Measurements from ENCODE around the gene NAV2.

Gene NAV2

DNA sequence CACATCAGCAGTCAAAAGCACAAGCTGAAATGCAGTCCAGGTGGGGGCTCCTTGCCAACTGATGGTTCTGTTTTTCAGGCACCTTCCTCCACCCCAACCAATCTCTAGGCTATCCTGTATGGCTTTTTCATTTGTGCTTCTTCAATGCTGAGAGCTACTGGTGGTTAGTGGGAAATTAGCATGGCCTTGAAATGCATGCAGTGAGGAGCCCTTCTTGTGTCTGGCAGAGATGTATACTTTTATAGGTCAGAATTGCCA lies 167.4 kb downstream of the NAV2 start:
- Histone ChIP-seq H3K4me3 (ENCODE audit: low read depth, low read length) (no peak overlapping the region), H3K79me1 (ENCODE audit: low read length) (no peaks in the 10 kb centered on the region), H3K23ac (ENCODE audit: low read length) (no peak overlapping the region), H4K12ac (ENCODE audit: low read depth, low read length) (no peak overlapping the region), H2AFZ (ENCODE audit: insufficient read depth, low read length, poor library complexity) (no peak overlapping the region), H3K27ac (ENCODE audit: low read depth, low read length) (no peak overlapping the region), H3K36me3 (ENCODE audit: control insufficient read depth in 1 of 2, insufficient read depth in 2 of 2, low read length in 2 of 2) (no peaks in the 10 kb centered on the region), H3K4me2 (ENCODE audit: low read length) (no peak overlapping the region), H3K4me1 (ENCODE audit: control insufficient read depth in 1 of 2, insufficient read depth in 2 of 2, low read length in 2 of 2) (no peaks in the 10 kb centered on the region), H3K18ac (ENCODE audit: low read length) (no peak overlapping the region), H3K79me2 (ENCODE audit: control insufficient read depth, insufficient read depth, low read length, poor library complexity) (no peaks in the 10 kb centered on the region), H3K27me3 (ENCODE audit: insufficient read depth, low read length) (no peaks in the 10 kb centered on the region), H3K14ac (ENCODE audit: low read length) (no peak overlapping the region), H3K9ac (ENCODE audit: low read length) (no peak overlapping the region), H2BK120ac (ENCODE audit: insufficient read depth, low read length, poor library complexity) (no peak overlapping the region), H2BK12ac (ENCODE audit: low read length) (no peak overlapping the region), H4K8ac (ENCODE audit: low read depth, low read length) (no peak overlapping the region), H2AK5ac (ENCODE audit: low read length) (no peak overlapping the region), H3K9me3 (ENCODE audit: insufficient read depth, low read depth, low read length) (no peaks in the 10 kb centered on the region), H2BK5ac (ENCODE audit: low read depth, low read length, poor library complexity) (no peak overlapping the region), H3K4ac (ENCODE audit: low read depth, low read length) (no peak overlapping the region), H4K91ac (ENCODE audit: low read depth, low read length) (no peak overlapping the region)
- DNase-seq, result no peak

DNA sequence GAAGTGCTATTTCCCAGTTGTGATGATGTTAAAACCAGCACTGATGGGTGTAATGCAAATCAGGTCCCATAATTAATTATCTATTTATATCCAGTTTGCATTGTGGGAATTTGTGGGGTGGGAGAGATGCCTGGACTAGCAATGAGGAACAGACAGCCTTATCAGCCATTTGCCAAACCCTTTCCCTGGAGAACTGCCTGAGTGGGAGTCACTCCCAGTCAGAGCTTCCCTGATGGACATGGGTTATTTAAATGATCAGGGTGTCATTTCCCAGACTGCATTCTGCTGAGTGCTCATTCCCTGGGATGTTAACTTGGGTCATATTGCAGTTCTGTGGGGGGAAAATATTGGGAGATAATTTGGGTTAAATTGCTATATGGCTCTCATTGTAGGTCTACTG lies 168.5 kb downstream of the NAV2 start:
- no peaks in the 10 kb centered on the region for H3K27me3 ChIP-seq (ENCODE audit: insufficient read depth, low read length)
- no peak for DNase-seq
- H2AFZ ChIP-seq (ENCODE audit: insufficient read depth, low read length, poor library complexity), result no peak overlapping the region
- H3K14ac ChIP-seq (ENCODE audit: low read length), result no peak overlapping the region
- no peak overlapping the region for H3K4me3 ChIP-seq (ENCODE audit: low read depth, low read length)
- no peak overlapping the region for H3K4me2 ChIP-seq (ENCODE audit: low read length)
- no peak overlapping the region for H4K8ac ChIP-seq (ENCODE audit: low read depth, low read length)
- no peaks in the 10 kb centered on the region for H3K4me1 ChIP-seq (ENCODE audit: control insufficient read depth in 1 of 2, insufficient read depth in 2 of 2, low read length in 2 of 2)
- H3K27ac ChIP-seq (ENCODE audit: low read depth, low read length), result no peak overlapping the region
- no peak overlapping the region for H4K91ac ChIP-seq (ENCODE audit: low read depth, low read length)
- no peaks in the 10 kb centered on the region for H3K9me3 ChIP-seq (ENCODE audit: insufficient read depth, low read depth, low read length)
- no peak overlapping the region for H2AK5ac ChIP-seq (ENCODE audit: low read length)
- no peak overlapping the region for H2BK120ac ChIP-seq (ENCODE audit: insufficient read depth, low read length, poor library complexity)
- no peaks in the 10 kb centered on the region for H3K36me3 ChIP-seq (ENCODE audit: control insufficient read depth in 1 of 2, insufficient read depth in 2 of 2, low read length in 2 of 2)
- no peaks in the 10 kb centered on the region for H3K79me1 ChIP-seq (ENCODE audit: low read length)
- H2BK5ac ChIP-seq (ENCODE audit: low read depth, low read length, poor library complexity), result no peak overlapping the region
- H3K9ac ChIP-seq (ENCODE audit: low read length), result no peak overlapping the region
- H3K4ac ChIP-seq (ENCODE audit: low read depth, low read length), result no peak overlapping the region
- H4K12ac ChIP-seq (ENCODE audit: low read depth, low read length), result no peak overlapping the region
- no peak overlapping the region for H3K23ac ChIP-seq (ENCODE audit: low read length)
- no peak overlapping the region for H2BK12ac ChIP-seq (ENCODE audit: low read length)
- H3K18ac ChIP-seq (ENCODE audit: low read length), result no peak overlapping the region
- no peaks in the 10 kb centered on the region for H3K79me2 ChIP-seq (ENCODE audit: control insufficient read depth, insufficient read depth, low read length, poor library complexity)

DNA sequence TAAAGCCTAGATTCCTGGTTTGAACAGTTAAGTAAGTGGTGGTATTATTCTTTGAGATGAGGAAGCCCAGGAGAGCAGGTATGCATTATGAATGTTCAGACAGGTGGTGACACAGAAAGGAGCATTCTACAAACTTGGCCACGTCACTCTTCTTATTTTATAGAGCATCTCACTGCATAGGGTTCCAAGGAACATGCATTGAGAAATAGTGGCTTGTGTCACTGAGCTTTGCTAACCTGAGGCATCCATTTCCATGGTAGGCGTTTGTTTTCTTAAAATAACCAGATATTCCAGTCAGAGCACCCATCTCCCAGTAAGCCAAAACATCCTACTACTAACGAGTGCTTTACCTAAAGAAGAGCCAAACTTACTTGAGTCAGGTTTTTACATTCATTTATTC lies 169.7 kb downstream of the NAV2 start:
- no peak overlapping the region for H4K12ac ChIP-seq (ENCODE audit: low read depth, low read length)
- H3K23ac ChIP-seq (ENCODE audit: low read length), result no peak overlapping the region
- H2AK5ac ChIP-seq (ENCODE audit: low read length), result no peak overlapping the region
- H3K79me1 ChIP-seq (ENCODE audit: low read length), result no peaks in the 10 kb centered on the region
- H3K4me1 ChIP-seq (ENCODE audit: control insufficient read depth in 1 of 2, insufficient read depth in 2 of 2, low read length in 2 of 2), result no peaks in the 10 kb centered on the region
- H3K27me3 ChIP-seq (ENCODE audit: insufficient read depth, low read length), result no peaks in the 10 kb centered on the region
- no peak overlapping the region for H3K14ac ChIP-seq (ENCODE audit: low read length)
- H4K8ac ChIP-seq (ENCODE audit: low read depth, low read length), result no peak overlapping the region
- no peak overlapping the region for H3K4me2 ChIP-seq (ENCODE audit: low read length)
- H2BK120ac ChIP-seq (ENCODE audit: insufficient read depth, low read length, poor library complexity), result no peak overlapping the region
- H2AFZ ChIP-seq (ENCODE audit: insufficient read depth, low read length, poor library complexity), result no peak overlapping the region
- no peak overlapping the region for H3K4me3 ChIP-seq (ENCODE audit: low read depth, low read length)
- WGBS (ENCODE audit: extremely low coverage, insufficient coverage, insufficient read length), result no CpG with 5 or more reads among the region's 3 CpGs
- no peaks in the 10 kb centered on the region for H3K79me2 ChIP-seq (ENCODE audit: control insufficient read depth, insufficient read depth, low read length, poor library complexity)
- H4K91ac ChIP-seq (ENCODE audit: low read depth, low read length), result no peak overlapping the region
- no peak overlapping the region for H2BK12ac ChIP-seq (ENCODE audit: low read length)
- H3K36me3 ChIP-seq (ENCODE audit: control insufficient read depth in 1 of 2, insufficient read depth in 2 of 2, low read length in 2 of 2), result no peaks in the 10 kb centered on the region
- no peak overlapping the region for H3K27ac ChIP-seq (ENCODE audit: low read depth, low read length)
- no peak overlapping the region for H3K9ac ChIP-seq (ENCODE audit: low read length)
- H3K18ac ChIP-seq (ENCODE audit: low read length), result no peak overlapping the region
- DNase-seq, result peak; percentile 57 to 85
- no peaks in the 10 kb centered on the region for H3K9me3 ChIP-seq (ENCODE audit: insufficient read depth, low read depth, low read length)
- H2BK5ac ChIP-seq (ENCODE audit: low read depth, low read length, poor library complexity), result no peak overlapping the region
- no peak overlapping the region for H3K4ac ChIP-seq (ENCODE audit: low read depth, low read length)

DNA sequence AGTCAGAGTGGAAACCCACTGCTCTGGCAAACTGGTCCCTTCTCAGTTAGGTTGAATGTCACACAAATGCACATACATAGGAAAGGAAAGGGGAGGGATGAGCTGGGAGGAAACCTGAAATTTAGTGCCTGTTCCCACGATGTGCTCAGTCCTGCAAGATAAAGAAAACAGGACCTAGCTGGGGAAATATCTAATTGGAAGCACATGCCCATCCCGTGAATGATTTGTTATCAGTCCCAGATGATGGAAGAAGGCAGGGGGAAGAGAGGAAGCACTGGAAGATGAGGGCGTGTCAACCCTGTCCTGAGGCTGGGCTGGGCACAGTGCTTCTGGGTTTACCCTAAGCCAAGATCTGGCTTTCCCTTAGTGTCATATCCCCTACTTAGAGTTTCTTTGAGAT lies 173.9 kb downstream of the NAV2 start:
- no peaks in the 10 kb centered on the region for H3K36me3 ChIP-seq (ENCODE audit: control insufficient read depth in 1 of 2, insufficient read depth in 2 of 2, low read length in 2 of 2)
- H3K4ac ChIP-seq (ENCODE audit: low read depth, low read length), result no peak overlapping the region
- no peaks in the 10 kb centered on the region for H3K79me1 ChIP-seq (ENCODE audit: low read length)
- H3K23ac ChIP-seq (ENCODE audit: low read length), result no peak overlapping the region
- no peak for DNase-seq
- WGBS (ENCODE audit: extremely low coverage, insufficient coverage, insufficient read length), result no CpG with 5 or more reads among the region's 3 CpGs
- H3K27me3 ChIP-seq (ENCODE audit: insufficient read depth, low read length), result no peaks in the 10 kb centered on the region
- no peak overlapping the region for H3K18ac ChIP-seq (ENCODE audit: low read length)
- no peak overlapping the region for H3K4me3 ChIP-seq (ENCODE audit: low read depth, low read length)
- H4K8ac ChIP-seq (ENCODE audit: low read depth, low read length), result no peak overlapping the region
- no peak overlapping the region for H2BK120ac ChIP-seq (ENCODE audit: insufficient read depth, low read length, poor library complexity)
- H2AK5ac ChIP-seq (ENCODE audit: low read length), result no peak overlapping the region
- no peak overlapping the region for H2BK12ac ChIP-seq (ENCODE audit: low read length)
- H3K14ac ChIP-seq (ENCODE audit: low read length), result no peak overlapping the region
- no peaks in the 10 kb centered on the region for H3K9me3 ChIP-seq (ENCODE audit: insufficient read depth, low read depth, low read length)
- no peak overlapping the region for H4K12ac ChIP-seq (ENCODE audit: low read depth, low read length)
- no peak overlapping the region for H4K91ac ChIP-seq (ENCODE audit: low read depth, low read length)
- peaks cover 0 to 5% of the 10 kb centered on the region in 2 experiments for H3K4me1 ChIP-seq (ENCODE audit: control insufficient read depth in 1 of 2, insufficient read depth in 2 of 2, low read length in 2 of 2)
- H3K27ac ChIP-seq (ENCODE audit: low read depth, low read length), result no peak overlapping the region
- H2BK5ac ChIP-seq (ENCODE audit: low read depth, low read length, poor library complexity), result no peak overlapping the region
- H3K79me2 ChIP-seq (ENCODE audit: control insufficient read depth, insufficient read depth, low read length, poor library complexity), result no peaks in the 10 kb centered on the region
- H3K4me2 ChIP-seq (ENCODE audit: low read length), result no peak overlapping the region
- no peak overlapping the region for H3K9ac ChIP-seq (ENCODE audit: low read length)
- no peak overlapping the region for H2AFZ ChIP-seq (ENCODE audit: insufficient read depth, low read length, poor library complexity)

DNA sequence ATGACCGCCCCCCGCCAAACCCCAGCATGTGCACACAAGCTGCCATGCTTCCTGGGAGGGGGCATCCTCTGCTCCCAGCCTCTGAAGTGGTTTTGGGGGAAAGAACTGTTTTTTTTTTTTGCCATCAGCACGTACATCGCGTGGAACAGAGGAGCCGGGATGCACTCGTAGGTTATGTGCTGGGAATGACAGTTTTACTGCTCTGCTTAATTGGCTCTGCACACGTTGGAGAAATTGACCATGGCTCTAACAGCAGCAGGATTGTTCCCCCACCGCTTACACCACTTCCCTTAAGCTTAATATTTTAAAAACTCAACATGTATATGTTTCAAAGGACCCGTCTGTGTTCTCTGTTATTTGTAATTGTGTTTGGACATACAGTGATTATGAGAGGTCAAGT lies 175.2 kb downstream of the NAV2 start:
- Histone ChIP-seq H3K9ac (ENCODE audit: low read length) (no peak overlapping the region), H4K8ac (ENCODE audit: low read depth, low read length) (no peak overlapping the region), H3K4ac (ENCODE audit: low read depth, low read length) (no peak overlapping the region), H3K9me3 (ENCODE audit: insufficient read depth, low read depth, low read length) (no peaks in the 10 kb centered on the region), H3K4me3 (ENCODE audit: low read depth, low read length) (no peak overlapping the region), H3K27ac (ENCODE audit: low read depth, low read length) (no peak overlapping the region), H3K14ac (ENCODE audit: low read length) (no peak overlapping the region), H2BK120ac (ENCODE audit: insufficient read depth, low read length, poor library complexity) (no peak overlapping the region), H3K4me2 (ENCODE audit: low read length) (no peak overlapping the region), H3K4me1 (ENCODE audit: control insufficient read depth in 1 of 2, insufficient read depth in 2 of 2, low read length in 2 of 2) (peaks cover 0 to 9% of the 10 kb centered on the region in 2 experiments), H3K23ac (ENCODE audit: low read length) (no peak overlapping the region), H2BK5ac (ENCODE audit: low read depth, low read length, poor library complexity) (no peak overlapping the region), H2BK12ac (ENCODE audit: low read length) (no peak overlapping the region), H3K36me3 (ENCODE audit: control insufficient read depth in 1 of 2, insufficient read depth in 2 of 2, low read length in 2 of 2) (no peaks in the 10 kb centered on the region), H4K12ac (ENCODE audit: low read depth, low read length) (no peak overlapping the region), H2AFZ (ENCODE audit: insufficient read depth, low read length, poor library complexity) (no peak overlapping the region), H3K79me2 (ENCODE audit: control insufficient read depth, insufficient read depth, low read length, poor library complexity) (no peaks in the 10 kb centered on the region), H2AK5ac (ENCODE audit: low read length) (no peak overlapping the region), H4K91ac (ENCODE audit: low read depth, low read length) (no peak overlapping the region), H3K27me3 (ENCODE audit: insufficient read depth, low read length) (no peaks in the 10 kb centered on the region), H3K18ac (ENCODE audit: low read length) (no peak overlapping the region), H3K79me1 (ENCODE audit: low read length) (no peaks in the 10 kb centered on the region)
- DNase-seq, result no peak
- WGBS (ENCODE audit: extremely low coverage, insufficient coverage, insufficient read length), result no CpG with 5 or more reads among the region's 10 CpGs

Measured in trophoblast cell (in vitro differentiated cells and primary cell).